Prostate gland (tissue), 2 donors: ENCODE measurements around the gene RALGPS2.

Experiments
- POLR2A ChIP-seq: fragments of 450-650 bp; IDR thresholded peaks from one replicate; pipeline ENCODE4 v1.6.1; 2016; ENCODE audit warnings: antibody characterized with exemption, mild to moderate bottlenecking
- POLR2AphosphoS5 ChIP-seq: sonication (generic); formaldehyde crosslinking; IDR thresholded peaks from one replicate; pipeline ENCODE4 v1.6.1; 2017; ENCODE audit warnings: antibody characterized with exemption
- TF ChIP-seq, protein P1 (sequence below), 4 experiments: fragments of 200-600 bp in 2 of 4; fragments of 450-650 bp in 2 of 4; sonication (generic) in 2 of 4; IDR thresholded peaks; 1 replicate in 3 of 4; 2 replicates in 1 of 4; pipeline ENCODE4 v1.5.1; 2016 to 2019; ENCODE audit warnings: antibody characterized with exemption in 4 of 4, mild to moderate bottlenecking in 2 of 4, moderate library complexity in 2 of 4

DNA sequence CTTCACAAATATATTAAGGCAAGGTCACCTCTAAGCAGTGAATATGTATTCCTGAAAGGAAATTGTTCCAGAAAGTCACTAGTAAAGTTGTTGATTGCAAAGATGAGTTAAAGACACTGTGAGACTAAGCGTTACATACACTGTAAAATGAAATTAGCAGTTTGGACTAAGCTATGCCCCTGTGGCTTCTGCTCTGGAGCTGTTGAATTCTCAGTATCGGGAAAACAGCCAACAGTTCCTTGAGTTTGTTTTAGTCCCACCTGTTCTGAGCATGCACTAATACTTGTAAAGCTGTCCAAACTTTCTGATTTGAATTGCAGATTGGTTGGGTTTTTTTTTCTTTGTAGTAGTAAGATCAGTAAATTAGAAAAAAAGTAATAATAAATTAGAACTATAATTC is 124.9 kb downstream of the RALGPS2 start:
- no peak for TF ChIP-seq POLR2AphosphoS5
- no peak for TF ChIP-seq POLR2A
- TF ChIP-seq, protein P1, sequence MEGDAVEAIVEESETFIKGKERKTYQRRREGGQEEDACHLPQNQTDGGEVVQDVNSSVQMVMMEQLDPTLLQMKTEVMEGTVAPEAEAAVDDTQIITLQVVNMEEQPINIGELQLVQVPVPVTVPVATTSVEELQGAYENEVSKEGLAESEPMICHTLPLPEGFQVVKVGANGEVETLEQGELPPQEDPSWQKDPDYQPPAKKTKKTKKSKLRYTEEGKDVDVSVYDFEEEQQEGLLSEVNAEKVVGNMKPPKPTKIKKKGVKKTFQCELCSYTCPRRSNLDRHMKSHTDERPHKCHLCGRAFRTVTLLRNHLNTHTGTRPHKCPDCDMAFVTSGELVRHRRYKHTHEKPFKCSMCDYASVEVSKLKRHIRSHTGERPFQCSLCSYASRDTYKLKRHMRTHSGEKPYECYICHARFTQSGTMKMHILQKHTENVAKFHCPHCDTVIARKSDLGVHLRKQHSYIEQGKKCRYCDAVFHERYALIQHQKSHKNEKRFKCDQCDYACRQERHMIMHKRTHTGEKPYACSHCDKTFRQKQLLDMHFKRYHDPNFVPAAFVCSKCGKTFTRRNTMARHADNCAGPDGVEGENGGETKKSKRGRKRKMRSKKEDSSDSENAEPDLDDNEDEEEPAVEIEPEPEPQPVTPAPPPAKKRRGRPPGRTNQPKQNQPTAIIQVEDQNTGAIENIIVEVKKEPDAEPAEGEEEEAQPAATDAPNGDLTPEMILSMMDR (IDR thresholded peaks at IDR 0.05): no peak
